ENCODE measurements around the gene MS4A3.

- no peak for TF ChIP-seq CTCF (conservative IDR thresholded peaks at IDR 0.05; ENCODE audit: low read length)
- no peak for TF ChIP-seq EZH2phosphoT487 (IDR thresholded peaks at IDR 0.05; ENCODE audit: borderline replicate concordance, low read depth, low read length)
Measured at GRCh38 chr11:60080535-60080934, 24.1 kb downstream of the MS4A3 start.
